K562 (cell line): Measurements from ENCODE around the gene SMOC2. TPM values are rescaled to one million over a fixed set of nuclear protein-coding genes. Genes with fewer than 3 reads are reported as not detected.

Experiments used
- ATAC-seq: fragments of 200-7000 bp; cut with Tn5 transposase; 3 replicates; pipeline ENCODE4 v1.9.1; 2020; ENCODE audit warnings: moderate library complexity
- BruUV-seq: library from RNA; stranded (reverse); fragments of 400-500 nt; replicated peaks from 2 replicates; lab custom pipeline; 2021; lab: Mats Ljungman, UMichigan
- CTCF ChIA-PET: fragments of 300-600 bp; formaldehyde crosslinking; extraction: SDS; loops from one replicate; lab custom pipeline; 2021; ENCODE audit warnings: low intra/inter-chr PET ratio; lab: Yijun Ruan, JAX
- POLR2A ChIA-PET: fragments of 300-600, 350-650 bp; sonication (Branson Sonifier 250); formaldehyde crosslinking; extraction: SDS; loops from one replicate; lab custom pipeline; 2021; ENCODE audit warnings: antibody characterized with exemption, inconsistent platforms; lab: Yijun Ruan, JAX
- DNase-seq, 4 experiments: peaks; one replicate each; pipeline versions ENCODE4 v3.0.0 to v3.0.0-alpha.2; 2011 to 2018; ENCODE audit warnings: low spot score in 3 of 4, mixed read lengths in 3 of 4; ENCODE audit errors: extremely low read depth in 1 of 4
- FAIRE-seq: peaks from 2 replicates; lab custom pipeline; 2011; peaks lifted over from hg19 to GRCh38; lab: Jason Lieb, UNC
- H2AFZ ChIP-seq: 2 replicates; pipeline ENCODE4 v1.6.0; 2011; ENCODE audit warnings: low read depth, low read length, control low read depth, inconsistent platforms
- H3K27ac ChIP-seq: fragments of 200-600 bp; 3 replicates; pipeline ENCODE4 v1.8.0; 2011; ENCODE audit warnings: low read depth, mild to moderate bottlenecking, control low read depth, inconsistent platforms, low read length, moderate library complexity, mixed read lengths; ENCODE audit errors: extremely low read depth
- H3K27me3 ChIP-seq, 2 experiments: fragments of 300-600 bp in 1 of 2; 2 replicates in 1 of 2; 3 replicates in 1 of 2; pipeline versions ENCODE4 v1.6.0 to v1.8.0; 2011; ENCODE audit warnings: inconsistent platforms in 2 of 2, low read length in 2 of 2, mild to moderate bottlenecking in 1 of 2, mixed read lengths in 1 of 2, moderate library complexity in 1 of 2; ENCODE audit not compliant: control insufficient read depth in 2 of 2, insufficient read depth in 2 of 2
- H3K36me3 ChIP-seq: fragments of 300-600 bp; 3 replicates; pipeline ENCODE4 v1.8.0; 2011; ENCODE audit warnings: mild to moderate bottlenecking, low read length, inconsistent platforms; ENCODE audit not compliant: control insufficient read depth, insufficient read depth
- H3K4me1 ChIP-seq, 2 experiments: fragments of 200-600 bp in 1 of 2; replicated peaks in 1 of 2; 2 replicates in 1 of 2; 3 replicates in 1 of 2; pipeline versions ENCODE4 v1.5.1 to v1.8.0; 2011; ENCODE audit warnings: inconsistent platforms in 2 of 2, low read length in 2 of 2, mild to moderate bottlenecking in 1 of 2, mixed read lengths in 1 of 2, moderate library complexity in 1 of 2; ENCODE audit not compliant: control insufficient read depth in 2 of 2, insufficient read depth in 2 of 2
- H3K4me2 ChIP-seq: 2 replicates; pipeline ENCODE4 v1.6.1; 2011; ENCODE audit warnings: low read length, control low read depth, inconsistent platforms, mixed read lengths; ENCODE audit not compliant: insufficient read depth
- H3K4me3 ChIP-seq: fragments of 200-600 bp; sonication (generic), shearing (Covaris generic); 2 replicates; pipeline ENCODE4 v1.5.1; 2016; ENCODE audit warnings: control low read depth, inconsistent platforms
- H3K79me2 ChIP-seq: fragments of 200-600 bp; 3 replicates; pipeline ENCODE4 v1.8.0; 2011; ENCODE audit warnings: low read length, inconsistent platforms; ENCODE audit not compliant: control insufficient read depth, insufficient read depth
- H3K9ac ChIP-seq, 2 experiments: 2 replicates each; pipeline versions ENCODE4 v1.6.0 to v1.6.1; 2011; ENCODE audit warnings: low read depth in 2 of 2, low read length in 2 of 2, control low read depth in 1 of 2, inconsistent platforms in 1 of 2, mild to moderate bottlenecking in 1 of 2, mixed read lengths in 1 of 2; ENCODE audit not compliant: insufficient read depth in 1 of 2
- H3K9me1 ChIP-seq: one replicate; pipeline ENCODE4 v1.6.0; 2011; ENCODE audit warnings: inconsistent platforms, mild to moderate bottlenecking, low read length, moderate library complexity; ENCODE audit not compliant: control insufficient read depth, insufficient read depth
- H3K9me3 ChIP-seq: replicated peaks from 2 replicates; pipeline ENCODE4 v1.5.1; 2011; ENCODE audit warnings: low read depth, low read length, inconsistent platforms; ENCODE audit not compliant: control insufficient read depth, insufficient read depth
- H4K20me1 ChIP-seq: replicated peaks from 2 replicates; pipeline ENCODE4 v1.6.1; 2011; ENCODE audit warnings: low read length, inconsistent platforms, mixed read lengths; ENCODE audit not compliant: control insufficient read depth, insufficient read depth
- CUX1 ChIP-seq: fragments of 200-800 bp; sonication (Bioruptor generic); IDR thresholded peaks from 2 replicates; pipeline ENCODE4 v1.6.1; 2016; ENCODE audit warnings: missing genetic modification characterization, missing compliant biosample characterization
- MIER1 ChIP-seq: fragments of 450-650 bp; IDR thresholded peaks from 2 replicates; pipeline ENCODE4 v1.6.1; 2016; ENCODE audit warnings: antibody characterized with exemption, mild to moderate bottlenecking, low read depth
- MTA2 ChIP-seq: fragments of 450-650 bp; IDR thresholded peaks from 2 replicates; pipeline ENCODE4 v1.6.1; 2016; ENCODE audit warnings: low read depth
- PTTG1 ChIP-seq: fragments of 450-650 bp; IDR thresholded peaks from 2 replicates; pipeline ENCODE4 v1.6.1; 2016; ENCODE audit warnings: low read depth, mild to moderate bottlenecking, missing genetic modification characterization, missing compliant biosample characterization
- SUPT5H ChIP-seq: fragments of 450-650 bp; IDR thresholded peaks from 2 replicates; pipeline ENCODE4 v1.6.1; 2016
- ZNF324 ChIP-seq: fragments of 250-450 bp; sonication (Bioruptor Pico); IDR thresholded peaks from 2 replicates; pipeline ENCODE4 v1.4.0; 2020; ENCODE audit warnings: mild to moderate bottlenecking
- ZNF830 ChIP-seq: fragments of 250-450 bp; sonication (Bioruptor Pico); IDR thresholded peaks from 2 replicates; pipeline ENCODE4 v1.5.0; 2021; ENCODE audit warnings: mild to moderate bottlenecking
- WGBS: fragments of 100-300 bp; shearing (Covaris generic); methylation state at CpG from one replicate; pipeline ENCODE4 v1.1.6; 2016; ENCODE audit warnings: low coverage, mixed read lengths; ENCODE audit not compliant: insufficient coverage; ENCODE audit errors: missing lambda C conversion rate; 5-methylcytosine and 5-hydroxymethylcytosine counted together
- in situ Hi-C: fragments of 300-500 bp; cut with MboI; formaldehyde crosslinking; loops from 4 replicates; pipeline ENCODE4 v1.15.0; 2018; ENCODE audit warnings: inconsistent platforms, mixed read lengths
- intact Hi-C: fragments of 100-400 bp; cut with micrococcal nuclease; formaldehyde crosslinking; loops from 2 replicates; pipeline ENCODE4 v1.14.2; 2022
- polyA plus RNA-seq, 8 experiments: library from polyadenylated mRNA; depleted of rRNA in 4 of 8; stranded (reverse) in 5 of 8; unstranded in 3 of 8; fragments of >200 nt; fragmentation: Nextera tagmentation in 2 of 8; fragmentation: Illumina TruSeq in 1 of 8; extraction: Ambion mirVana in 2 of 8; extraction: Trizol in 1 of 8; gene quantifications; 2 replicates each; pipeline versions ENCODE4 v1.2.1 to v1.2.3, GENCODE V29; 2011 to 2014; ENCODE audit warnings: inconsistent platforms in 1 of 8, missing spikeins in 1 of 8
- total RNA-seq, 7 experiments: library from RNA; depleted of rRNA in 6 of 7; stranded (reverse); fragments of >200 nt in 6 of 7; fragmentation: Illumina TruSeq in 2 of 7; extraction: Trizol in 2 of 7; gene quantifications; 2 replicates each; pipeline versions ENCODE4 v1.2.1 to v1.2.3, GENCODE V29; 2011 to 2021; ENCODE audit warnings: low replicate concordance in 1 of 7
- TF ChIP-seq, protein P1 (sequence below): fragments of 450-650 bp; formaldehyde crosslinking; IDR thresholded peaks from 2 replicates; pipeline ENCODE4 v1.4.0; 2020; ENCODE audit warnings: mild to moderate bottlenecking

The SMOC2 gene
- total and polyA plus RNA-seq, 9 of the 15 experiments (the other 6 are each of a cell fraction or from before 2014, with no cell fraction given), result 0.45 to 2.3 (median 1.1) TPM

DNA sequence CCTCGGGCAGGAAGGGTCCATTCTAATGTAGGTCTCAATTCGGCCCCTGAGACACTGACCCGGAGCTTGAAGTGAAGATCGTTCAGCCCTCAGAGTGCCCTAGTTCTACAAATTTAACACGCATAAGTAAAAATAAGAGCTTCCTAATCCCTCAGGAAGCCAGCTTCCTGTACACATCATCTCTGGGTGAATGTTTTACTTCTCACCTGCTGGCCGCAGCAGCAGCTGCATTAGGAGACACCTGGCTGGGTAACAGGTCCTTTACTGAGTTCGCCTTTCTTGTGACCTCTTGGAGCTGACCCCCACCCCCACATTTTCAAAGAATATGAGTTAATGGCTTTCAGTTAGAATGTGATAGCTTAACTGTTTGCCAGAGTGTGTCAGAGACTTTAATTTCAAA lies 165.0 kb downstream of the SMOC2 start (continued):
- TF ChIP-seq CUX1 (CRISPR knock-in tag), result no peak
- TF ChIP-seq ZNF830 (CRISPR knock-in tag), result no peak
- no peak for TF ChIP-seq SUPT5H
- no peak for TF ChIP-seq ZNF324
- TF ChIP-seq, protein P1, sequence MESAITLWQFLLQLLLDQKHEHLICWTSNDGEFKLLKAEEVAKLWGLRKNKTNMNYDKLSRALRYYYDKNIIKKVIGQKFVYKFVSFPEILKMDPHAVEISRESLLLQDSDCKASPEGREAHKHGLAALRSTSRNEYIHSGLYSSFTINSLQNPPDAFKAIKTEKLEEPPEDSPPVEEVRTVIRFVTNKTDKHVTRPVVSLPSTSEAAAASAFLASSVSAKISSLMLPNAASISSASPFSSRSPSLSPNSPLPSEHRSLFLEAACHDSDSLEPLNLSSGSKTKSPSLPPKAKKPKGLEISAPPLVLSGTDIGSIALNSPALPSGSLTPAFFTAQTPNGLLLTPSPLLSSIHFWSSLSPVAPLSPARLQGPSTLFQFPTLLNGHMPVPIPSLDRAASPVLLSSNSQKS (CRISPR knock-in tag), result no peak

DNA sequence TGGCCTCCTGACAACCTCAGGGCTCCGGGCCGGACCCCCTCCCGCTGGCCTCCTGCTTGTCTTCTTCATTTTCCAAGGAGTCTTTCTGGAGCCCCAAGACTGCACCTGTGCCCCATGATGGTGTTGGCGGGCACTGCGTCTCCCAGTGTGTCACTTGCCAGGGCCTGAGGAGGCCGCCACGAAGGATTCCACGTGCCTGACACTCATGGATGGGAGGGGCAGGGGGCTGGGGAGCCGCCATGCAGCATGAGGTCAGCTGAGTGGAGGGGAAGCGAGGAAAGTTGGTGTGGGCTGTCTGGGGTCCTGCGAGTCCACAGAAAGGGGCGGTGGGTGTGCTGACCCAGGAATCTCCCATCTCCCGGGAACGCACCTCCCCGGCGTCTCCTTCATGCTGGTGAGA lies 165.7 kb downstream of the SMOC2 start:
- no TSS peak for BruUV-seq
- Histone ChIP-seq H3K9me1 (no peaks in the 10 kb centered on the region), H3K4me3 (no peak overlapping the region), H2AFZ (no peak overlapping the region), H3K36me3 (no peaks in the 10 kb centered on the region; the same call in 2 of the 3 replicates), H3K9ac (no peak overlapping the region), H3K9me3 (no peaks in the 10 kb centered on the region), H4K20me1 (no peaks in the 10 kb centered on the region), H3K4me2 (no peak overlapping the region), H3K27me3 (peaks cover under 1 to 45% of the 10 kb centered on the region in 2 experiments; a peak in 4 of 5 replicates), H3K27ac (no peak overlapping the region), H3K79me2 (no peaks in the 10 kb centered on the region), H3K4me1 (no peaks in the 10 kb centered on the region)
- ChIA-PET CTCF (no interaction called here), POLR2A (interaction anchor here (0.6 kb wide), 1 partner anchor 1677 kb away, joined by 4 read pairs; no protein-coding TSS in a partner anchor)
- in situ Hi-C loops (no loop called here), intact Hi-C loops (no loop called here)
- no peak for FAIRE-seq
- WGBS, result 16% methylated on average over 16 of the region's 16 CpGs
- no peak for DNase-seq
- no peak for TF ChIP-seq MTA2
- no peak for TF ChIP-seq MIER1
- no peak for TF ChIP-seq PTTG1 (tag)
- no peak for ATAC-seq
